ENCODE measurements around the gene MAMDC4. TPM values are rescaled to one million over a fixed set of nuclear protein-coding genes. Genes with fewer than 3 reads are reported as not detected.
A peak's percentile ranks its signal among the peaks of the same experiment; 100 is the strongest.

Gene MAMDC4
- total RNA-seq, 1 donor: 1.1 TPM

DNA sequence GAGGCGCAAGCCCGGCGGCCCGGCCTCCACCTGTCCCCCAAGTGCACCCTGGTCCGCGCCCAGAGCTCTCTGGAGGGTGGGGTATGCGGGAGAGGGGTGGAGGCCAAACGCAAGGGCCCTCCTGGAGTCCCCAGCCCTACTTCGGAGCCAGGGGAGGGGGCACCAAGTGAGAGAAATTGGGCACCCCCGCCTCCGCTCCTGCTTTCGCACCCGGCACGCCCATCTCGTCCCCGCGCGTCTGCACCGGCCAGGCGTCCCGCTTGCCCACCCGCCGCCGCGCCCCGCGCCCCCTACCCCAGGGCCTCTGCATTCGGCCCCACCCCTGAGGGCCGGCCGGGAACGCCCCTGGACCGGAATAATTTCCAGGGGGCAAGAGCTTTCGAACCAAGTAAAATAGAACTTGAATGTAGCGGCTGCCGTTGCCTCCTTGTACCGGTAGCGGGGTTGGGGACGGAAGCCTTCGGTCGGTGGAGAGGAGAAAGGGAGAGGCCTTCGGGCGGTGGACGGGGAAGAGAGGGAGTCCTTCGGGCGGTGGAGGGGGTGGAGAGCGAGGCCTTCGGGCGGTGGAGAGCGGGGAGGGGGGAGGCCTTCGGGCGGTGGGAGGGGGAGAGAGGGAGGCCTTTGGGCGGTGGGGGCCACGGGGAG is 3.6 kb upstream of the MAMDC4 start:
- peak in 1 of 3 donors; percentile 57 for DNase-seq (ENCODE audit: low read depth in 2 of 3, low spot score in 2 of 3)

DNA sequence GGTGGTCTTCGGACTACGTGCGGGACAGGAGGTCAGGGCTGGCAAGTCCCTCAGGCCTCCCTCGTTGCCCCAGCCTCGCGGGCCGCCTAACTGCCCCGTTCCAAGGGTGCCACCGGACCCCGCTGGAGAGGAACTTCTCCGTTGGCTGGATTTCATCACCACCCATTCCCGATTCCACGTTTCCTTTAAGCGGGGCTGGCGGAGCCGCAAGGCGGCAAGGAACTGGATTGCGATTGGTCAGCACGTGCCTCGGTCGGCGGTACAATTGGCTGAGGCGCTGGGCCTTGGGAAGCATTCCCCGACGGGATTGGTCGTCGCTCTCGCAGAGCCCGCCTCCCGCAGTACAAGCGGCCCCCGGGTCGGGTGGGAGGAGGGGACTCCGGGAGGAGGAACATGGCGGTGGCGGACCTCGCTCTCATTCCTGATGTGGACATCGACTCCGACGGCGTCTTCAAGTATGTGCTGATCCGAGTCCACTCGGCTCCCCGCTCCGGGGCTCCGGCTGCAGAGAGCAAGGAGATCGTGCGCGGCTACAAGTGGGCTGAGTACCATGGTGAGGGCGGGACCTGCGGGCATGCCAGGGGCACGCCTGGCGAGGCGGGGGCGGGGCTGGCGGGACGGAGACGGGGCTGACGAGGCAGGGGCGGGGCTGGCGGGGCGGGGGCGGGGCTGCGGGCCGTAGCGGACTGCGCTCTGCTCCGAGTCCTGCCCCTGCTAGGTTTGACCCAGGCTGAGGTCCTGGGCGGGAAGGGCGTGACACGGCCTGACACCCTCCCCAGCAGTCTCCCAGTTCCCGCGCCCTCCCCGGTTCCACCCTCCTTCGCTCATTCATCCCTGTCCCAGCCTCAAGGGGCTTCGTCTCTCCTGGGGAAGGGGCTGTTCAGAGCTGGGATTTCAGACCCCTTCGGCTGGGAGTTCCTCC is 2.8 kb upstream of the MAMDC4 start, which contains the start of gene PHPT1:
PHPT1 (plus strand) TSS at position 372 of the 922 bp plus-strand sequence; CDS start at position 394, 22 bp downstream.
- peak; percentile 90 to 98 (median 97) for DNase-seq (ENCODE audit: low read depth in 2 of 3, low spot score in 2 of 3)

DNA sequence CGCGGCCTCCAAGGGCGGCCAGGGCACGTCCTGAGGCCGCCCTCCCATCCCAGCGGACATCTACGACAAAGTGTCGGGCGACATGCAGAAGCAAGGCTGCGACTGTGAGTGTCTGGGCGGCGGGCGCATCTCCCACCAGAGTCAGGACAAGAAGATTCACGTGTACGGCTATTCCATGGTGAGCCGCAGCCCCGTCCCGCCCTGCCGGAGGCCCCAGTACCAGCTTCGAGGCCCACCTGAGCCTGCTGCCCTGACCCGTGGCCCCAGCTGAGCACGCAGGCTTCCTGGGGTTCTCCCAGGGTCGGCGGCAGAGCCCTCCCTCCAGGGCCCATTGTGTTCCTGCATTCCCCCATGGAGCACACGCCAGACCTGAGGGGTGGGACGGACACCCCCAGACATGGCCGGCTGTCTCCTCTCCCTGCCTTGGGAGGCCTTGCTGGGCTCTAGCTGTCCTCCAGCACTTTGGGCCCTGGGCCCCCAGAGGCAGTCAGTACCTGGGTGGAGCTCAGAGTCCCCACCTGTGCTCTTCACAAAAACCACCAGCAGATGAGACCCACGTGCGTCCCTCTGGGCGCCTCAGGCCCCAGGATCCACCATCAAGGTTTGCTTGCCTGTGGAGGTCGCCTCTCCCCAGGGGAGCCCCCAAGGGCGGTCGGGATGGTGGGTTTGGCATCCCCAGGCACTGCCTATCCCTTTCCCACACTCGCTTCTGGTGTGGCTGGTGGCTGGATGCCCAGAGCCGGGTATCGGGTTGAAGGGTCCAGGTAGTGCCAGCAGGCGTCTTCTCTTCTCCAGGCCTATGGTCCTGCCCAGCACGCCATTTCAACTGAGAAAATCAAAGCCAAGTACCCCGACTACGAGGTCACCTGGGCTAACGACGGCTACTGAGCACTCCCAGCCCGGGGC is 1.9 kb upstream of the MAMDC4 start:
- no peak for DNase-seq (ENCODE audit: low read depth in 2 of 3, low spot score in 2 of 3)

DNA sequence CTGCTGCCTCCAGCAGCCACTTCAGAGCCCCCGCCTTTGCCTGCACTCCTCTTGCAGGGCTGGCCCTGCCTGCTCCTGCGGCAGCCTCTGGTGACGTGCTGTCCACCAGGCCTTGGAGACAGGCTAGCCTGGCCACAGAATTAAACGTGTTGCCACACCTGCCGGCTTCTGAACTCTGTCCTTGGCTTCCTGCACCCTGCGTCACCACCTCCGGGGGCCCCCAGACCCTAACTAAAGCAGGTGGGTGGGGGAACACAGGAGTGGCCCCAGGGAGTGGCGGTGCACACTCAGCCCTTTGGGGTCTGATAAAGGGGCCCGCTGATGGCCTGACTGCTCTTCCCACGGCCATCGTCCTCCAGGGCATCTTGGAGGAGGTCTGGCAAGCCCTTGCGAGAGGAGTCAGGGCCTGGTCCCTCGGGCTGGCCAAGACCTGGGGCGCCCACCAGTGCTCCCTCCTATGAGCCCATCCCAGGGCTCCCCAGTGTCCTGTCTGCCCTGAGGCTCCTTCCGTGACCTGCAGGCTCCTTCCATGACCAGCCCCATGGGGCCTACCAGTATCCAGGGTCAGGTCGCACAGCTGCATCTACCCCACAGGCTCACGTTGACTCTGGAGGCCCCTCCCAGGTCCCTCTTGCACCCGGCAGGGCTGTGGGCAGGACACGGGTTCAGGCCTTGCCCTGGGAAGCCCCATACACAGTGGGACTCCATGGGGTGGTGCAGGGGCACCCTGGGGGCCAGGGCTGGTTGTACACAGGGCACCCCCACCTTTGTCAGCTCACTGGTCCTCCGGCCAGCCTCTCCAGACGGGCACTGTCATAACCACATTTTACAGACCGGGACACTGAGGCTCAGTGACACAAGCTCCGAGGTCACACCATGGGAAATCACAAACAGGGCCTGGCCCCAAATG is 1.0 kb upstream of the MAMDC4 start:
- DNase-seq (ENCODE audit: low read depth in 2 of 3, low spot score in 2 of 3): no peak

DNA sequence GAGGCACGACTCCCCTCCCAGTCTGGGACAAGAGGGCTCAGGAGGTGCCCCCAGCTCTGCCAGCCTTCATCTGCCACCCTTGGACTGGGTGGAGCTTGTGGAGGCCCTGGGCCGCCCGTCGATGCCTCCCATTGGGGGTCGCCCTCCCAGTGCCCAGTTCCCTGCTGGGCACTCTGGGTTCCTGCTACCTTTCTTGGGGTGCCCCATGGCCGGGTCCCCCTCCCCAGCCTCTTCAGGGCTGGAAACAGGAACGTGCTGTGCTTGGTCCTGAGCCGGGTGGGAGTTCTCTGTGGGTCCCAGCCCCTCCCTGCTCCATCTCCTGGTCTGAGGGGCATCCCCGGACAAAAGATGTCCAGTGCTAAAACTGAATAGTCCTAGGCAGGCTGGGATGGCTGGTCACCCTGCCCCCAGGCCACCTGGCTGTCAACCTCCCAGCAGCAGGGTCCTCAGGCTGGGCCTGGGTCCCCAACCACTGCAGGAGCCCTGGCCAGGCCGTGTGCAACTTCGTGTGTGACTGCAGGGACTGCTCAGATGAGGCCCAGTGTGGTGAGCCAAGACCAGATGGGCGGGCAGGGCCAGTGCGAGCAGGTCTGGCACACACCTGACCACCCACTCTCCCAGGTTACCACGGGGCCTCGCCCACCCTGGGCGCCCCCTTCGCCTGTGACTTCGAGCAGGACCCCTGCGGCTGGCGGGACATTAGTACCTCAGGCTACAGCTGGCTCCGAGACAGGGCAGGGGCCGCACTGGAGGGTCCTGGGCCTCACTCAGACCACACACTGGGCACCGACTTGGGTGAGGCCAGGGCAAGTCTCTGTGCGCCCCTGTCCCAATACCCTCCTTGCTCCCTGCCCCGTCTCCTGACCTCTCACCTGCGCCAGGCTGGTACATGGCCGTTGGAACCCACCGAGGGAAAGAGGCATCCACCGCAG is 784 bp downstream of the MAMDC4 start:
- DNase-seq (ENCODE audit: low read depth in 2 of 3, low spot score in 2 of 3): no peak

DNA sequence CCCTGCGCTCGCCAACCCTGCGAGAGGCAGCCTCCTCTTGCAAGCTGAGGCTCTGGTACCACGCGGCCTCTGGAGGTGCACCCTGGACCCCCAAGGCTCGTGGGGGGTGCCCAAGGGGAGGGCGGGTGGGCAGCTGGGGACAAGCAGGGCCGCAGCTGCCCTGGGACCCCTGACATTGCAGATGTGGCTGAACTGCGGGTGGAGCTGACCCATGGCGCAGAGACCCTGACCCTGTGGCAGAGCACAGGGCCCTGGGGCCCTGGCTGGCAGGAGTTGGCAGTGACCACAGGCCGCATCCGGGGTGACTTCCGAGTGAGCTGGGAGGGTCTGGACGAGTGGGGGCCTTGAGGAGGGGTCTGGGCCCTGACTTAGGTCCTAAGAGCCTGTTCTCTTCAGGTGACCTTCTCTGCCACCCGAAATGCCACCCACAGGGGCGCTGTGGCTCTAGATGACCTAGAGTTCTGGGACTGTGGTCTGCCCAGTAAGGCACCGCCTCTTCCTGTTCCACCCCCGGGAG is 1.5 kb downstream of the MAMDC4 start:
- no peak for DNase-seq (ENCODE audit: low read depth in 2 of 3, low spot score in 2 of 3)

DNA sequence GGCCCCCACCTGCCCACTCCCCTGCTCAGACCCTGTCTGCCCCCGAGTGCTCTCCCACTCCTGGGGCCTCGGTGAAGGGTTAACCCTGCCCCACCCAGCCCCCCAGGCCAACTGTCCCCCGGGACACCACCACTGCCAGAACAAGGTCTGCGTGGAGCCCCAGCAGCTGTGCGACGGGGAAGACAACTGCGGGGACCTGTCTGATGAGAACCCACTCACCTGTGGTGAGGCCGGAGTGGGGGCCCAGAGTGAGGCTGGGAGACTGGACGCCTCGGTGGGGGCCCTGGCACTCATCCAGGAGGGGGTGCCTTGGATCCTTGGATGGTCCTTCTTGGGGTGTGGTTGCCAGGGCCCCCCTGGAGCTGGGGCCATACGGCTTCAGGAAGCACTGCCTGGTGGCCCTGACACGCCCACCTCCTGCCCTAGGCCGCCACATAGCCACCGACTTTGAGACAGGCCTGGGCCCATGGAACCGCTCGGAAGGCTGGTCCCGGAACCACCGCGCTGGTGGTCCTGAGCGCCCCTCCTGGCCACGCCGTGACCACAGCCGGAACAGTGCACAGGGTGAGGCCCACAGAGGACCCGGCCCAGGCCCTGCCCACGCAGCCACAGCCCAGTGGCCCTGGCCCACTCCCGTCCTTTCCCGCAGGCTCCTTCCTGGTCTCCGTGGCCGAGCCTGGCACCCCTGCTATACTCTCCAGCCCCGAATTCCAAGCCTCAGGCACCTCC is 2.1 kb downstream of the MAMDC4 start:
- no peak for DNase-seq (ENCODE audit: low read depth in 2 of 3, low spot score in 2 of 3)

DNA sequence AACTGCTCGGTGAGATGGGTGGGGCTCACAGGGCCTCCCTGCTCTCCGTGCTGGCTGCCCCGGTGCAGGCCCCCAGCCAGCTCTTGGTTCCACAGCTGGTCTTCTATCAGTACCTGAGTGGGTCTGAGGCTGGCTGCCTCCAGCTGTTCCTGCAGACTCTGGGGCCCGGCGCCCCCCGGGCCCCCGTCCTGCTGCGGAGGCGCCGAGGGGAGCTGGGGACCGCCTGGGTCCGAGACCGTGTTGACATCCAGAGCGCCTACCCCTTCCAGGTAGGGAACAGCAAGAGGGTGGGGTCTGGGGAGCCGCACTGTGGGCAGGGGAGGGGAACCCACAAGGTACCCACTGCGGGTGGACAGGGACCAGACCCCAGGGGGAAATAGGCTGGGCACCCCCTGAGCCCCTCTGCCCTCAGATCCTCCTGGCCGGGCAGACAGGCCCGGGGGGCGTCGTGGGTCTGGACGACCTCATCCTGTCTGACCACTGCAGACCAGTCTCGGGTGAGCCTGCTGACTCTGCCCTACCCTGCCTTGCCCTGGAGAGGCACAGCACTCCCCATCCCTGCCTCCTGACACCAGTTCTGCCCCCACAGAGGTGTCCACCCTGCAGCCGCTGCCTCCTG is 2.8 kb downstream of the MAMDC4 start:
- DNase-seq (ENCODE audit: low read depth in 2 of 3, low spot score in 2 of 3): no peak

DNA sequence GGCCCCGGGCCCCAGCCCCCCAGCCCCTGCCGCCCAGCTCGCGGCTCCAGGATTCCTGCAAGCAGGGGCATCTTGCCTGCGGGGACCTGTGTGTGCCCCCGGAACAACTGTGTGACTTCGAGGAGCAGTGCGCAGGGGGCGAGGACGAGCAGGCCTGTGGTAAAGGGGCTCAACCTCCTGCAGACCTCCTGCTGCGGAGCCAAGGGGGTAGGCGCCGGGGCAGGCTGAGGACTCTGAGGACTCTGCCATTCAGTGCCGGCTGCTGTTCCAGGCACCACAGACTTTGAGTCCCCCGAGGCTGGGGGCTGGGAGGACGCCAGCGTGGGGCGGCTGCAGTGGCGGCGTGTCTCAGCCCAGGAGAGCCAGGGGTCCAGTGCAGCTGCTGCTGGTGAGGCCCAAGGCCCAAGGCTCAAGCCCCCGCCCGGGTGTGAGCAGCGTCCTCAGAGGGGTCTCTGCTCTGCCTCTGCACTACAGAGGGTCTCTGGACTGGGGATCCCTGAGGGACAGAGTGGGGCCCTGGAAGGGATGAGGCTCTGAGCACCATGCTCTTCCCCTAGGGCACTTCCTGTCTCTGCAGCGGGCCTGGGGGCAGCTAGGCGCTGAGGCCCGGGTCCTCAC is 3.4 kb downstream of the MAMDC4 start:
- DNase-seq (ENCODE audit: low read depth in 2 of 3, low spot score in 2 of 3): no peak

DNA sequence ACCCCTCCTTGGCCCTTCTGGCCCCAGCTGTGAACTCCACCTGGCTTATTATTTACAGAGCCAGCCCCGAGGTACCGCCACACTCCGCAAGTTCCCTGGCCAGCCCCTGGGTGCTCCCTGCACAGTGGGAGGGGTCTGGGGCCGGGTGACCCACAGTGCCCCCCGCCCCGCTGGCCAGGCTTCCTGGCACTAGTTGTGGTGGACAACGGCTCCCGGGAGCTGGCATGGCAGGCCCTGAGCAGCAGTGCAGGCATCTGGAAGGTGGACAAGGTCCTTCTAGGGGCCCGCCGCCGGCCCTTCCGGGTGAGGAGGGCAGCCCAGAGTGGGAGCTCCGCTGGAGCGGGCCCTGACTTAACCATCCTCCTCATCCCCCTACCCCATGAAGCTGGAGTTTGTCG is 3.9 kb downstream of the MAMDC4 start:
- DNase-seq (ENCODE audit: low read depth in 2 of 3, low spot score in 2 of 3): no peak

DNA sequence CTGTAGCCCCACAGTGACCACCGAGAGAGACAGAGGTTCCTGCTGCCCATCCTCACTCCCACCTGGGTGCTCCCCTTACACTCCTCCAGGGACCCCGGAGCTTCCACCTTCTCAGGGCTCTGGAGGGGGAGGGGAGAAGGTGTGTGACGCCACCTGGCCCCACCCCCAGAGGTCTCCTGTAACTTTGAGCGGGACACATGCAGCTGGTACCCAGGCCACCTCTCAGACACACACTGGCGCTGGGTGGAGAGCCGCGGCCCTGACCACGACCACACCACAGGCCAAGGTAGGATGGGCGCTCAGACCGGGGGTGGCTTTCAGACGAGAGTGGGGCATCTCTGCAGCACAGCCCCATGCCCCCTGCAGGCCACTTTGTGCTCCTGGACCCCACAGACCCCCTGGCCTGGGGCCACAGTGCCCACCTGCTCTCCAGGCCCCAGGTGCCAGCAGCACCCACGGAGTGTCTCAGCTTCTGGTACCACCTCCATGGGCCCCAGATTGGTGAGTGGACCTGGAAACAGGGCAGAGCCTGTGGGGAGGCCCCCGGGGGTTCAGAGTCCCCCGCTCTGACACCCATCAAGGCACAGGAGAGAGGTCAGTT is 4.5 kb downstream of the MAMDC4 start:
- no peak for DNase-seq (ENCODE audit: low read depth in 2 of 3, low spot score in 2 of 3)

DNA sequence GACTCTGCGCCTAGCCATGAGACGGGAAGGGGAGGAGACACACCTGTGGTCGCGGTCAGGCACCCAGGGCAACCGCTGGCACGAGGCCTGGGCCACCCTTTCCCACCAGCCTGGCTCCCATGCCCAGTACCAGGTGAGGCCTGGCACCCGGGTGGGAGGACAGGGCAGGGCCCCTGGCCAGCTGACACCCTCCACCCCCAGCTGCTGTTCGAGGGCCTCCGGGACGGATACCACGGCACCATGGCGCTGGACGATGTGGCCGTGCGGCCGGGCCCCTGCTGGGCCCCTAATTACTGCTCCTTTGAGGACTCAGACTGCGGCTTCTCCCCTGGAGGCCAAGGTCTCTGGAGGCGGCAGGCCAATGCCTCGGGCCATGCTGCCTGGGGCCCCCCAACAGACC is 5.0 kb downstream of the MAMDC4 start:
- no peak for DNase-seq (ENCODE audit: low read depth in 2 of 3, low spot score in 2 of 3)

DNA sequence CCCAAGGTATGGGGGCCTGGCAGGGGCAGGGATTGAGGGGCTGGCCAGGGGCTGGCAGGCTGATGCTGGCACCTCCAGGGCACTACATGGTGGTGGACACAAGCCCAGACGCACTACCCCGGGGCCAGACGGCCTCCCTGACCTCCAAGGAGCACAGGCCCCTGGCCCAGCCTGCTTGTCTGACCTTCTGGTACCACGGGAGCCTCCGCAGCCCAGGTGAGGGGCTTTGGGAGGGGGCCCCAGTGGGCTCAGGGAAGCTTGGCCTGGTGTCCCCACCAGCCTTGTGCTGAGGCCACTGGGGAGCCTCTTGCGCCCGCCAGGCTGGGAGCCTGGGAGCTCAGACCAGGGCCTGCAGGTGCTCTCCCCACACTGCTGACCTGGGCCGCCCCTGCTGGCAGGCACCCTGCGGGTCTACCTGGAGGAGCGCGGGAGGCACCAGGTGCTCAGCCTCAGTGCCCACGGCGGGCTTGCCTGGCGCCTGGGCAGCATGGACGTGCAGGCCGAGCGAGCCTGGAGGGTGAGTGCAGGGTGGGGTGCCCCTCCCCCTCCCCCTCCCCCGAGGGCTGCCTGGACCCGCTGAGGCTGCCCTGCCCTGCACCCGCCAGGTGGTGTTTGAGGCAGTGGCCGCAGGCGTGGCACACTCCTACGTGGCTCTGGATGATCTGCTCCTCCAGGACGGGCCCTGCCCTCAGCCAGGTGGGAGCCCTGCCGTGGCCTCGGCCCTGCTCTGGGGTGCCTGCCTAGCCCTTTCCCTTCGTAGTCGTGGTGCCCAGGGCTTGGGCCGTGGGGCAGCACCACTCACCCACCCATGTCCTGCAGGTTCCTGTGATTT is 5.7 kb downstream of the MAMDC4 start:
- DNase-seq (ENCODE audit: low read depth in 2 of 3, low spot score in 2 of 3): no peak

DNA sequence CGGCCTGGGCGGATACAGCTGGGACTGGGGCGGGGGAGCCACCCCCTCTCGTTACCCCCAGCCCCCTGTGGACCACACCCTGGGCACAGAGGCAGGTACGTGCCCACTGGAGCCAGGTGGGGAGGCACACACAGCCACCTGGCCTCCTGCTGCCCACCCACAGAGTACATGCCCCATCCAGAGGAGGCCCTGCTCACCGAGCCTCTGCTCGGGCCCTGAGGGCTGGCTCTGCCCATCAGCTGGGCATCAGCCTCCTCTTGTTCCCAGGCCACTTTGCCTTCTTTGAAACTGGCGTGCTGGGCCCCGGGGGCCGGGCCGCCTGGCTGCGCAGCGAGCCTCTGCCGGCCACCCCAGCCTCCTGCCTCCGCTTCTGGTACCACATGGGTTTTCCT is 6.3 kb downstream of the MAMDC4 start:
- no peak for DNase-seq (ENCODE audit: low read depth in 2 of 3, low spot score in 2 of 3)

DNA sequence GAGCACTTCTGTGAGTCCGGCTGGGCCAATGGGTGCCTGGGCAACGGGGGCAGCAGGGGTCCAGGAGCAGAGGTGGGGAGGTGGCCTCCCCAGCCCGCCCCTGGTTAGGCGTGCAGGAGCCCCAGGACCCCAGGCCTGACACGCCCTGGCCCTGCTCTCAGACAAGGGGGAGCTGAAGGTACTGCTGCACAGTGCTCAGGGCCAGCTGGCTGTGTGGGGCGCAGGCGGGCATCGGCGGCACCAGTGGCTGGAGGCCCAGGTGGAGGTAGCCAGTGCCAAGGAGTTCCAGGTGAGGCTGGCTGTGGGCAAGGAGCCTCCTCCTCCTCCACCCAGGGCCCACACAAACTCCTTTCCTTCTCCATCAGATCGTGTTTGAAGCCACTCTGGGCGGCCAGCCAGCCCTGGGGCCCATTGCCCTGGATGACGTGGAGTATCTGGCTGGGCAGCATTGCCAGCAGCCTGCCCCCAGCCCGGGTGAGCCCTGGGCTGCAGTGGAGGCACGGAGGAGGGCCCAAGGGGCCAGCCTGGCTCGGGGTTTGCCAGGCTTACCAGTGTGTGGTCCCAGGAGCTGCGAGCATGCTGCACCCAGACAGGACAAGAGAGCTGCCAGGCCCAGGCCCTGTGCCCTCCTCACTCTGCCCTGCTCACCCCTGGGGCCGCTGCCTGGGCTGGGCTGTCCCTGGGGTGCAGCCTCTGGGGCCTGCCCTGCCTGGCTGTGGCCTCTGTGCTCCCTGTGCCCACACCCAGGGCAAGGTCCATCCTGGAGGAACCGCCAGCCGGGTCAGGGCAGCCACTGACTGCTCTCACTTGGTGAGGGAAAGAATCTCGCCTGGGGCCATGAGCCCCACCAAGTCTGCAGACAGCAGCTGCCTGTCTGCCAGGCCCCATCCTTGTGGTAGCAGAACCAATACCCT is 7.0 kb downstream of the MAMDC4 start:
- DNase-seq (ENCODE audit: low read depth in 2 of 3, low spot score in 2 of 3): no peak

Measured in hematopoietic multipotent progenitor cell (in vitro differentiated cells).